ENCODE measurements around the gene ATF6B. TPM values are rescaled to one million over a fixed set of nuclear protein-coding genes. Genes with fewer than 3 reads are reported as not detected.

The ATF6B gene
- total and polyA plus RNA-seq, 2 experiments from 2014 or later, result 33.3 to 54.1 TPM

GRCh38 chr6:32086661-32087573 is 41.1 kb downstream of the ATF6B start:
- H2AFZ ChIP-seq, result no peak overlapping the region
- no peaks in the 10 kb centered on the region for H3K36me3 ChIP-seq (ENCODE audit: low read depth)
- no peak overlapping the region for H3K4me3 ChIP-seq
- H3K9me2 ChIP-seq (ENCODE audit: insufficient read depth), result no peaks in the 10 kb centered on the region
- H4K20me1 ChIP-seq (ENCODE audit: insufficient read depth), result no peaks in the 10 kb centered on the region
- H3K27me3 ChIP-seq (replicated peaks; ENCODE audit: insufficient read depth), result 0 out of 2 replicates have a peak, but pooled peaks cover 14% of the 10 kb centered on the region
- peak overlapping the region; percentile 67 for H3K4me2 ChIP-seq (ENCODE audit: unreplicated experiment)
- H3F3A ChIP-seq (ENCODE audit: insufficient read depth), result peaks cover 23% of the 10 kb centered on the region
- DNase-seq, result peak; percentile 91
- WGBS, 2 experiments (ENCODE audit: low coverage in 1 of 2, low lambda C conversion rate in 2 of 2, missing lambda C conversion rate in 2 of 2), result 74 to 82% methylated on average over 37 to 45 of the region's 45 CpGs
- no peaks in the 10 kb centered on the region for H3K9me3 ChIP-seq (ENCODE audit: low read depth)
- no peak overlapping the region for H3K27ac ChIP-seq
- peaks cover 35% of the 10 kb centered on the region for H3K4me1 ChIP-seq (ENCODE audit: insufficient read depth)
- in situ Hi-C loops (cut with MboI), result no loop called here
- H3K79me2 ChIP-seq (ENCODE audit: insufficient read depth), result no peaks in the 10 kb centered on the region
- H3K9ac ChIP-seq, result no peak overlapping the region
- TF ChIP-seq EZH2phosphoT487 (IDR thresholded peaks at IDR 0.05; ENCODE audit: insufficient read depth, low read depth), result 0 out of 2 replicates have a peak, but pooled peaks have one; percentile 65
- TF ChIP-seq EZH2 (IDR thresholded peaks at IDR 0.05; ENCODE audit: insufficient read depth, poor library complexity, severe bottlenecking), result no peak

- Histone ChIP-seq H3K9ac (no peak overlapping the region), H3K36me3 (ENCODE audit: low read depth) (no peaks in the 10 kb centered on the region), H3K9me2 (ENCODE audit: insufficient read depth) (no peaks in the 10 kb centered on the region), H3K27ac (no peak overlapping the region), H3F3A (ENCODE audit: insufficient read depth) (peaks cover 23% of the 10 kb centered on the region), H3K4me1 (ENCODE audit: insufficient read depth) (peaks cover 44% of the 10 kb centered on the region), H2AFZ (no peak overlapping the region), H3K4me2 (ENCODE audit: unreplicated experiment) (peak overlapping the region; percentile 67), H3K4me3 (no peak overlapping the region), H3K79me2 (ENCODE audit: insufficient read depth) (no peaks in the 10 kb centered on the region), H3K27me3 (replicated peaks; ENCODE audit: insufficient read depth) (0 out of 2 replicates have a peak, but pooled peaks cover 14% of the 10 kb centered on the region), H4K20me1 (ENCODE audit: insufficient read depth) (no peaks in the 10 kb centered on the region), H3K9me3 (ENCODE audit: low read depth) (no peaks in the 10 kb centered on the region)
- in situ Hi-C loops (cut with MboI), result no loop called here
- no peak for TF ChIP-seq EZH2 (IDR thresholded peaks at IDR 0.05; ENCODE audit: insufficient read depth, poor library complexity, severe bottlenecking)
- WGBS, 2 experiments (ENCODE audit: low coverage in 1 of 2, low lambda C conversion rate in 2 of 2, missing lambda C conversion rate in 2 of 2), result 93% methylated on average over 17 of the region's 17 CpGs
- DNase-seq, result no peak
Measured at GRCh38 chr6:32085759-32086459, 42.1 kb downstream of the ATF6B start.

- Histone ChIP-seq H3K79me2 (ENCODE audit: insufficient read depth) (no peaks in the 10 kb centered on the region), H3K36me3 (ENCODE audit: low read depth) (no peaks in the 10 kb centered on the region), H3K4me2 (ENCODE audit: unreplicated experiment) (no peak overlapping the region), H3K4me1 (ENCODE audit: insufficient read depth) (peaks cover 55% of the 10 kb centered on the region), H2AFZ (no peak overlapping the region), H3K4me3 (no peak overlapping the region), H3K27me3 (replicated peaks; ENCODE audit: insufficient read depth) (0 out of 2 replicates have a peak, but pooled peaks cover 8% of the 10 kb centered on the region), H3F3A (ENCODE audit: insufficient read depth) (peaks cover 23% of the 10 kb centered on the region), H4K20me1 (ENCODE audit: insufficient read depth) (no peaks in the 10 kb centered on the region), H3K9me2 (ENCODE audit: insufficient read depth) (no peaks in the 10 kb centered on the region), H3K27ac (no peak overlapping the region), H3K9ac (no peak overlapping the region), H3K9me3 (ENCODE audit: low read depth) (no peaks in the 10 kb centered on the region)
- peak; percentile 21 for DNase-seq
- 73 to 83% methylated on average over 2 of the region's 2 CpGs for WGBS, 2 experiments (ENCODE audit: low coverage in 1 of 2, low lambda C conversion rate in 2 of 2, missing lambda C conversion rate in 2 of 2)
- in situ Hi-C loops (cut with MboI), result no loop called here
- no peak for TF ChIP-seq EZH2phosphoT487 (IDR thresholded peaks at IDR 0.05; ENCODE audit: insufficient read depth, low read depth)
- TF ChIP-seq EZH2 (IDR thresholded peaks at IDR 0.05; ENCODE audit: insufficient read depth, poor library complexity, severe bottlenecking), result no peak
Measured at GRCh38 chr6:32084780-32085179, 43.3 kb downstream of the ATF6B start.

Measured in GM23248 (cell line).